OCI-LY1 (cell line): Measurements from ENCODE around the gene PTPRF.
"Not testable (repeated sequence)": the region's sequence is repeated elsewhere in the genome, so short reads cannot be mapped to it uniquely, and the experiment has no call there.

ENCODE experiments used
- H2AFZ ChIP-seq: fragments of 200-600 bp; sonication (generic), shearing (Covaris generic); 2 replicates; pipeline ENCODE4 v1.6.0; 2014; ENCODE audit warnings: antibody characterized with exemption, mild to moderate bottlenecking, low read length
- H3F3A ChIP-seq: fragments of 200-600 bp; sonication (generic), shearing (Covaris generic); 2 replicates; pipeline ENCODE4 v1.6.0; 2014; ENCODE audit warnings: mild to moderate bottlenecking, antibody characterized with exemption, low read length, moderate library complexity; ENCODE audit not compliant: insufficient read depth
- H3K27ac ChIP-seq: fragments of 200-600 bp; sonication (generic); 2 replicates; pipeline ENCODE4 v1.5.1; 2014; ENCODE audit warnings: low read length, mixed run types, mild to moderate bottlenecking, low read depth; ENCODE audit not compliant: poor library complexity, severe bottlenecking
- H3K27me3 ChIP-seq: fragments of 200-600 bp; sonication (generic); 2 replicates; pipeline ENCODE4 v1.6.0; 2014; ENCODE audit warnings: antibody characterized with exemption, mild to moderate bottlenecking, low read length, moderate library complexity; ENCODE audit not compliant: insufficient read depth
- H3K36me3 ChIP-seq: fragments of 200-600 bp; sonication (generic); 2 replicates; pipeline ENCODE4 v1.6.1; 2014; ENCODE audit warnings: mild to moderate bottlenecking, antibody characterized with exemption, low read length, moderate library complexity, mixed read lengths; ENCODE audit not compliant: insufficient read depth
- H3K4me1 ChIP-seq: fragments of 200-600 bp; sonication (generic); 2 replicates; pipeline ENCODE4 v1.5.1; 2014; ENCODE audit warnings: mild to moderate bottlenecking, low read length, moderate library complexity; ENCODE audit not compliant: insufficient read depth, severe bottlenecking
- H3K4me2 ChIP-seq: fragments of 200-600 bp; sonication (generic), shearing (Covaris generic); 2 replicates; pipeline ENCODE4 v1.6.1; 2014; ENCODE audit warnings: low read length
- H3K4me3 ChIP-seq: fragments of 200-600 bp; sonication (generic); 2 replicates; pipeline ENCODE4 v1.5.1; 2014; ENCODE audit warnings: low read length, low read depth, mild to moderate bottlenecking, mixed read lengths; ENCODE audit not compliant: poor library complexity, severe bottlenecking
- H3K79me2 ChIP-seq: fragments of 200-600 bp; shearing (Covaris generic); 2 replicates; pipeline ENCODE4 v1.6.1; 2016; ENCODE audit warnings: mixed run types, low read length, mixed read lengths; ENCODE audit not compliant: insufficient read depth
- H3K9ac ChIP-seq: fragments of 200-600 bp; sonication (generic), shearing (Covaris generic); 2 replicates; pipeline ENCODE4 v1.6.1; 2014; ENCODE audit warnings: mild to moderate bottlenecking, low read length, mixed read lengths
- H3K9me2 ChIP-seq: fragments of 200-600 bp; sonication (generic), shearing (Covaris generic); 2 replicates; pipeline ENCODE4 v1.6.1; 2014; ENCODE audit warnings: low read depth, mild to moderate bottlenecking, low read length, mixed read lengths
- H3K9me3 ChIP-seq: fragments of 200-600 bp; shearing (Covaris generic); 2 replicates; pipeline ENCODE4 v1.6.1; 2014; ENCODE audit warnings: low read length, mixed read lengths
- H4K20me1 ChIP-seq: fragments of 200-600 bp; sonication (generic), shearing (Covaris generic); 2 replicates; pipeline ENCODE4 v1.6.0; 2016; ENCODE audit warnings: mild to moderate bottlenecking, low read length; ENCODE audit not compliant: insufficient read depth
- EZH2 ChIP-seq: fragments of 200-600 bp; sonication (generic), shearing (Covaris generic); IDR thresholded peaks from 2 replicates; pipeline ENCODE4 v1.8.0; 2017; ENCODE audit warnings: borderline replicate concordance, mixed run types, mild to moderate bottlenecking, antibody characterized with exemption, low read length, moderate library complexity, mixed read lengths
- TF ChIP-seq, protein P1 (sequence below): fragments of 200-600 bp; sonication (generic), shearing (Covaris generic); IDR thresholded peaks from 2 replicates; pipeline ENCODE4 v1.5.1; 2017; ENCODE audit warnings: mild to moderate bottlenecking, antibody characterized with exemption, low read length, moderate library complexity, mixed read lengths

Gene PTPRF

DNA sequence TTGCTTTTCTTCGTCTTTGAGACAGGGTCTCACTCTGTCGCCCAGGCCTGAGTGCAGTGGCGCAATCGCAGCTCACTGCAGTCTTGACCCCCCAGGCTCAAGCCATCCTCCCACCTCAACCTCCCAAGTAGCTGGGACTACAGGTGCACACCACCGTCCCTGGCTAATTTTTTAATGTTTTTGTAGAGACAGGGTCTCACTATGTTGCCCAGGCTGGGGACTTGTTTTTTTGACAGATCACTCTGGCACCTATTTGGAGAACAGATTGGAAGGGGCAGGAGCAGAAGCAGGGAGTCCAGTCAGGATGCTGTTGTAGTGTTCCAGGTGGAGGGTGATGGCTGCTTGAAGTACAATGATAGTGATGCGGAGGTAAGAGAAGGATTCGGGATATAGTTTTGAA is 106.6 kb downstream of the PTPRF start:
- H3K27ac ChIP-seq: no peak overlapping the region
- no peaks in the 10 kb centered on the region for H3K9me3 ChIP-seq
- no peak overlapping the region for H3K9ac ChIP-seq
- no peaks in the 10 kb centered on the region for H3K9me2 ChIP-seq
- no peaks in the 10 kb centered on the region for H4K20me1 ChIP-seq
- TF ChIP-seq EZH2: no peak
- TF ChIP-seq, protein P1, sequence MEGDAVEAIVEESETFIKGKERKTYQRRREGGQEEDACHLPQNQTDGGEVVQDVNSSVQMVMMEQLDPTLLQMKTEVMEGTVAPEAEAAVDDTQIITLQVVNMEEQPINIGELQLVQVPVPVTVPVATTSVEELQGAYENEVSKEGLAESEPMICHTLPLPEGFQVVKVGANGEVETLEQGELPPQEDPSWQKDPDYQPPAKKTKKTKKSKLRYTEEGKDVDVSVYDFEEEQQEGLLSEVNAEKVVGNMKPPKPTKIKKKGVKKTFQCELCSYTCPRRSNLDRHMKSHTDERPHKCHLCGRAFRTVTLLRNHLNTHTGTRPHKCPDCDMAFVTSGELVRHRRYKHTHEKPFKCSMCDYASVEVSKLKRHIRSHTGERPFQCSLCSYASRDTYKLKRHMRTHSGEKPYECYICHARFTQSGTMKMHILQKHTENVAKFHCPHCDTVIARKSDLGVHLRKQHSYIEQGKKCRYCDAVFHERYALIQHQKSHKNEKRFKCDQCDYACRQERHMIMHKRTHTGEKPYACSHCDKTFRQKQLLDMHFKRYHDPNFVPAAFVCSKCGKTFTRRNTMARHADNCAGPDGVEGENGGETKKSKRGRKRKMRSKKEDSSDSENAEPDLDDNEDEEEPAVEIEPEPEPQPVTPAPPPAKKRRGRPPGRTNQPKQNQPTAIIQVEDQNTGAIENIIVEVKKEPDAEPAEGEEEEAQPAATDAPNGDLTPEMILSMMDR: no peak
- no peak overlapping the region for H3K4me3 ChIP-seq
- no peaks in the 10 kb centered on the region for H3K79me2 ChIP-seq
- peaks cover 11% of the 10 kb centered on the region; the same call in 1 of the 2 replicates for H3K27me3 ChIP-seq
- no peaks in the 10 kb centered on the region for H3F3A ChIP-seq
- H3K4me2 ChIP-seq: no peak overlapping the region
- H3K36me3 ChIP-seq: no peaks in the 10 kb centered on the region
- no peak overlapping the region for H2AFZ ChIP-seq
- H3K4me1 ChIP-seq: no peaks in the 10 kb centered on the region

DNA sequence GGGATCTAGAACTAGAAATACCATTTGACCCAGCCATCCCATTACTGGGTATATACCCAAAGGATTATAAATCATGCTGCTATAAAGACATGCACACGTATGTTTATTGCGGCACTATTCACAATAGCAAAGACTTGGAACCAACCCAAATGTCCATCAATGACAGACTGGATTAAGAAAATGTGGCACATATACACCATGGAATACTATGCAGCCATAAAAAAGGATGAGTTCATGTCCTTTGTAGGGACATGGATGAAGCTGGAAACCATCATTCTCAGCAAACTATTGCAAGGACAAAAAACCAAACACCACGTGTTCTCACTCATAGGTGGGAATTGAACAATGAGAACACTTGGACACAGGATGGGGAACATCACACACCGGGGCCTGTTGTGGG is 107.7 kb downstream of the PTPRF start:
- H3K4me1 ChIP-seq, H3K9ac ChIP-seq, H2AFZ ChIP-seq, H3K9me3 ChIP-seq, H3F3A ChIP-seq, H3K79me2 ChIP-seq, H3K4me2 ChIP-seq, H3K27ac ChIP-seq, H4K20me1 ChIP-seq, H3K36me3 ChIP-seq, H3K9me2 ChIP-seq, H3K4me3 ChIP-seq: not testable (repeated sequence)
- H3K27me3 ChIP-seq: peaks cover 11% of the 10 kb centered on the region; the same call in 1 of the 2 replicates

DNA sequence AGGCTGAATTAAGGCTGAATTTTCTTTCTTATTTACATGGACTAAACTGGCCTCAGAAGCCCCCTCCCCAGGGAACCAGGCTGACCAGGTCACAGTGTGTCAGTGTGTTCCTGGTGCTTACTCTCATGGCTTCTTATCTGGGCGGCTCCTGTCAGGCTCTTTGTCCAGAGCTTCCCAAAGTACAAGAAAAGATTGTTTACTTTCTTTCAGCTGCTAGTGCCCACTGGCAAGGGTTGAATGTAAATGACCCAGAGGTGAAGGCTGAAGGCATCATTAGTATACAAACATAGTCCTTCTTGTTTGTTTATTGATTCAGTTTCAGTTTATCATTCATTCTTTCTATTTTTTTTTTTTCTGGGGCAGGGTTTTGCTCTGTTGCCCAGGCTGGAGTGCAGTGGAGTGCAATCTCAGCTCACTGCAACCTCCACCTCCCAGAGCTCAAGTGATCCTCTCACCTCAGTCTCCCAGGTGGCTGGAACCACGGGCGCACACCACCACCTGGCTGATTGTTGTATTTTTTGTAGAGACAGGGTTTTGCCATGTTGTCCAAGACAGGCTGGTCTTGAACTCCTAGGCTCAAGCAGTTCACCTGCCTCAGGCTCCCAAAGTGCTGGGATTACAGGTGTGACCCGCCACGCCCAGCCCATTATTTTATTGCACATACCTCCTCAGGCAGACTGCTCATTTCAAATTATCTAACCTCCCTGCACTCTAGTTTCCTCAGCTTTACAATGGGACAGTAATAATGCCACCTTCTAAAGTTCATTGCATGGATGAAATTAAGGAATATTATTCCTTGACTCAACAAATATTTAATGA is 109.5 kb downstream of the PTPRF start:
- Histone ChIP-seq H3K27me3 (peaks cover 3% of the 10 kb centered on the region; the same call in 1 of the 2 replicates), H4K20me1 (no peaks in the 10 kb centered on the region), H3F3A (no peaks in the 10 kb centered on the region), H3K9ac (no peak overlapping the region), H3K4me1 (no peaks in the 10 kb centered on the region), H3K9me2 (no peaks in the 10 kb centered on the region), H3K27ac (no peak overlapping the region), H3K79me2 (no peaks in the 10 kb centered on the region), H3K4me3 (no peak overlapping the region), H3K9me3 (no peaks in the 10 kb centered on the region), H3K4me2 (no peak overlapping the region), H2AFZ (no peak overlapping the region), H3K36me3 (no peaks in the 10 kb centered on the region)
- TF ChIP-seq EZH2: no peak
- TF ChIP-seq, protein P1: no peak; the same call in 1 of the 2 replicates

DNA sequence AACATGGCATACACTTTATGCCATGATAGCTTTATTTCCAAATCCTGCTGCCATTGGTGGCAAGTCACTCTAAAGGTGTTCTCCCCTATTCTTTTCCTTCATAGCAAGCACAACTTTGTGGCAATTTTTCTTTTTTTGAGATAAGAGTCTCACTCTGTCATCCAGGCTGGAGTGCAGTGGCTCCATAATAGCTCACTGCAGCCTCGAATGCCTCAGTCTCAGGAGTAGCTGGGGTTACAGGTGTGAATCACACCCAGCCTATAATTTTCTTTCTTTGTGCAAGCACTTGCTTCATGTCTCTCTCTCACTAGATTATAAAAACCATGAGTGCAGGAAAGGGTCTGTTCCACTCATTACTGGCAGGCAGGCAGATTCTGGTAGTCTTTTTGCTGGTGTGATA is 113.9 kb downstream of the PTPRF start:
- H3K27me3 ChIP-seq: peaks cover 3% of the 10 kb centered on the region; the same call in 1 of the 2 replicates
- no peaks in the 10 kb centered on the region for H3K9me3 ChIP-seq
- no peaks in the 10 kb centered on the region for H3K9me2 ChIP-seq
- no peak overlapping the region for H3K9ac ChIP-seq
- H3K27ac ChIP-seq: no peak overlapping the region
- H2AFZ ChIP-seq: no peak overlapping the region
- no peaks in the 10 kb centered on the region for H3F3A ChIP-seq
- H3K4me2 ChIP-seq: no peak overlapping the region
- TF ChIP-seq, protein P1: no peak
- TF ChIP-seq EZH2: no peak
- H3K4me3 ChIP-seq: no peak overlapping the region
- no peaks in the 10 kb centered on the region for H3K36me3 ChIP-seq
- H3K79me2 ChIP-seq: no peaks in the 10 kb centered on the region
- H4K20me1 ChIP-seq: no peaks in the 10 kb centered on the region
- peaks cover 7% of the 10 kb centered on the region for H3K4me1 ChIP-seq
